GM19035 (cell line): ENCODE data around the gene MYORG.
"Not testable (repeated sequence)": the region's sequence is repeated elsewhere in the genome, so short reads cannot be mapped to it uniquely, and the experiment has no call there.

Source experiments
- ATAC-seq: cut with Tn5 transposase; IDR thresholded peaks from one replicate; pipeline ENCODE4 v1.9.1; 2021; ENCODE audit not compliant: unreplicated experiment

Gene MYORG

DNA sequence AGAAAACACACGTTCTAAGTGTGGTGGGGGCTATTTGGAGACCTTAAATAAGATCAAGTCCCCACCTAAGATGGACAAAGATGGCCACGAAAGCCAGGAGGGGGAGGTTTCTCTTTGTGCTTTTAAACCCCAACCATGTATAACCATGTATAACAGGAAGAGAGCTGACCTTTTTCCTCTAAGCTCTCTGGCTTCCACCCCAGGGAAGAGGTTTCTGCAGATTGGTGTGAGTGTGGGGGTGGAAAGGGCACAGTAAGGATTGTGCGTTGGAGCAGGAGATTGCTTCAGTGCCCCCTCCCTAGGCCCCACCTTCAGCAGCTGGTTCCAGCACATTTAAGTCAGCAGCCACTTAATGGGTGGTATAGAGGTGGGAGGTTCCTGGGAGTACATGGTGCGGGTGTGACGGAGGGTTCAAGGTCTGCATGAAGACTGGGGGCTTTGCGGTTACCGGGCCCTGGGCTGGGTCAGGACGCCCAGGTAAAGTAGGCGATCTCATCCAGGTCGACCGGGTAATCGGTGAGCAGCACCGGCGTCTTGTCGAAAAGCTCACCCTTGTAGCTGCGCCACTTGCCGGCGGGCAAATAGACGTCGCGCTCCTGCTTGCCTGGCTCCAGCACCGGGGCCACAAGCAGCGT is 6.2 kb downstream of the MYORG start:
- ATAC-seq: no peak

DNA sequence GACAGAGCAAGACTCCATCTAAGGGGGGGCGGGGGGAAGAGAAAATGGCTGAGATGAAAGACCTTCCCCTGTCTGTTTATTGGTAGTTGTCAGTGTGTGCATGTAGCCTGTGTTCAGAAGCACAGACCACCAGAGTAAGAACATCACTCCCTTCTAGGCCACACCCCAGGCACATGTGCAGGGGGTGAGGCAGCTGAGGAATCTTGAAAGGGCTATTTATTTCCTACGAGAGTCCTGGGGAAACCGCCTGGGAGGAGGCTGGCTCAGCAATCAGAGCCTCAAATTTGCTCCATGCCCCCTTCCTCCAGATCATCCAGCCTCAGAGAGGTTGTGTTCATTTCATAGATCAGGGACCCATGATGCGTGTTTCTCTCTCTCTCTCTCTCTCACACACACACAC is 7.1 kb downstream of the MYORG start:
- ATAC-seq: no peak

DNA sequence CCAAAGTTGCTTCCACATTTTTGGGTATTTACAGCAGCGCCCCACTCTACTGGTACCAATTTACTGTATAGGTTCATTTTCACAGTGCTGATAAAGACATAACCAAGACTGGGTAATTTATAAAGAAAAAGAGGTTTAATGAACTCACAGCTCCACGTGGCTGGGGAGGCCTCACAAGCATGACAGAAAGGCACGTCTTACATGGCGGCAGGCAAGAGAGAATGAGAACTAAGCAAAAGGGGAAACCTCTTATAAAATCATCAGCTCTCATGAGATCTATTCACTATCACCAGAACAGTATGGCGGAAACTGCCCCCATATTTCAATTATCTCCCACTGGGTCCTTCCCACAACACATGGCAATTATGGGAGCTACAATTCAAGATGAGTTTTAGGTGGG is 7.9 kb downstream of the MYORG start:
- ATAC-seq: not testable (repeated sequence)

DNA sequence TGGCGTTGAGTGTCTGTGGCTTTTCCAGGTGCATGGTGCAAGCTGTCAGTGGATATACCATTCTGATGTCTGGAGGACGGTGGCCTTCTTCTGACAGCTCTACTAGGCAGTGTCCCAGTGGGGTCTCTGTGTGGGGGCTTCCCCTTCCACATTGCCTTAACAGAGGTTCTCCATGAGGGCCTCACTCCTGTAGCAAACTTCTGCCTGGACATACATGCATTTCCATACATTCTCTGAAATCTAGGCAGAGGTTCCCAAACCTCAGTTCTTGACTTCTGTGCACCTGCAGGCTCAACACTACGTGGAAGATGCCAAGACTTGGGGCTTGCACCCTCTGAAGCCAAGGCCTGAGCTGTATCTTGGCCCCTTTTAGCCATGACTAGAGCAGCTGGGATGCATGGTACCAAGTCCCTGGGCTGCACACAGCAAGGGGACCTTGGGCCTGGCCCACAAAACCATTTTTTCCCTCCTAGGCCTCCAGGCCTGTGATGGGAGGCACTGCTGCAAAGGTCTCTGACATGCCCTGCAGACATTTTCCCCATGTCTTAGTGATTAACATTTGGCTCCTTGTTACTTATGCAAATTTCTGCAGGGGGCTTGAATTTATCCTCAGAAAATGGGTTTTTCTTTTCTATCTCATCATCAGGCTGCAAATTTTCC is 8.8 kb downstream of the MYORG start:
- not testable (repeated sequence) for ATAC-seq

DNA sequence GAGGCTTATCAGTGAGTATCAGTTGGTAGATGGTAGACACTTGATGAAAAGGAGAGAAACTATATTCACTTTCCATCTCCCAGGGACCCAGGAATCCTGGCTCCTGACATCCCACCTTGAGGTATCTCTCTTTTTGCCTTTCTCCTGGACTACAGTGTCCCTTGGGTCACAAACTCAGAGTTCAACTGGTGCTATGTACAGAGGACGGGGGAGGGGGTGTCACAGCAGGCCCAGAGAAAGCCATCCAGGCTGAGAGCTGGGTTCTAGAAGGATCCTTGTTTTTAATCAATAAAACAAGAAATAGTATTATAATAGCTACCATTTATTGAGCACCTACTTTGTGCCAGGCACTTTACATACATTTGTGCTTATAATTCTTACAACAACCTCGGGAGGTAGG is 10.3 kb downstream of the MYORG start:
- ATAC-seq: no peak

DNA sequence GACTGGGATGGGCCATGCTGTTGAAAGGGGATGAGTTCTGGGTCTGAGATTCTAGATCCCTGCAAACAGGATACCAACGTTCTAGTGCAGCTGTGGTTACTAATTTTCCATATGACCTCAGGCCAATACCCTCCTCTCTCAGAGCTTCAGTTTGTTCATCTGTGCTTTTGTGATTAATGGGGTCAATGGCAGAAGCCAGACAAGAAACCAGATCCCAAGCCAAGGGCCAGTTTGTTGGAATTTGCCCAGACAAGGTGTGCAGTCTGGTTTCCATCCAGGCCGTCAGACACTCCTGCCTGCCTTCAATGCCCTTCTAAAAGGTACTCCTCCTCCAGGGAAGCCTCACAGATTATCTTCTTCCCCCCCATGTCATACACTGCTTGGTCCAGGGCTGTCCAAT is 11.4 kb downstream of the MYORG start:
- no peak for ATAC-seq

DNA sequence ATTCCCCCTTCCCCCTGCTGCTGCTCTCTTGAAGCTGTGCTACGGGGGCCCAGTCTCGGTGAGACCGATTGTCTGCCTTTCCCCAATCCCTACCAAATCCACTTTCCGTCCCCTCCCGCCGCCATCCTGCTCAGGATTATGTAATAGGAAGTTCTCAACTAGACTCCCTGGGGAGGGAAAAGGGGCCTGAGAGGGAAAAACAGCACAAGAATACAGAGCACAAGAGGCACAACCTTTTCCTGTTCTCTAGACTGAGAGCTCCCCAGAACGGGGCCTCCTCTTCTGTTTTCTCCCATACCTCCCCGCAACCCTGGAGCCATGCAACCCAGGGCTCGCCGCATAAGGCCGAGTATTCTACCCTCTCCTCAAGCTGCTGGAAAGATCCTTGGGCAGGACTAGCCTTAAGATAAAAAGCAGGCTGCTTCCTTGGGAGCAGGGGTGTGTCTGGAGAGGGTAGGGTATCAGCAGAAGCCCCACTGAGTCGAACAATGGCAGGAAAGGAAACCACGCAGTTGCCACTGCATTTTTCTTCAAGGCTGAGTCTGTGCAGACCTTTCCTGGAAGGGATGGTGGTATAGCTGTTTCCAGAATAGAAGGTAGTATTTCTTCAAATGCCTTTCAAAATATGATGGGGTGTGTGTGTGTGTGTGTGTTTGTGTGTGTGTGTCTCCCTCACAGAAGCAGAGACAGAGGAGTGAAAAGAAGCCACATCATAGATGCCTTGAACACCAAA is 12.9 kb downstream of the MYORG start:
- ATAC-seq: no peak

DNA sequence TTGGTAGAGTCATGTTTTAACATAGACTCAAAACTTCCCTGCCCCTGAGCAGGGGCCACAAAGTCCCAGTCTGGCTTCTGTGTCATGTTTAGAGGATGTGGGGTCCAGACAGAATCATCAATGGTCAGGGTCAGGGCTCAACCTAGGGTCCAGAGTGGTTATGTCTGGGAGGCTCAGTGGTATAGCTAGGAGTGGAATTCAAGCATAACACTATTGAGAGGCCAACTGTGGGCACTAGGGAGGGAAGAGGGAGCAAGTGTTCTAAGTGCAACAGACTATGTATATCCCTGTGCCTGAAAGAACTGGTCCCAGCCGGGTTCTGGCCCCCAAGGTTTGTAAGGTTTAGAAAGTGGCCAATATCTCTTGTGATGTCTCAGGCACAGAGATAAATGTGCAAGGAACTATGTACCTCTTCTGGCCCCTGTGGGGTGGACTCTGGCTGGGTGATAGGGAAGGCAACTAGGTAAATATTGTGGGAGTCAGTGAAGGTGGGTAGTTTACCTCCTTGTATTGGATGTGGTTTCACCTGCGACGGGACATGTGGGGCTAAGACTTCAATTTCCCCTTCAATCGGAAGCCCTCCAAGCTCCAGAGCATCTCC is 14.0 kb downstream of the MYORG start:
- ATAC-seq: no peak

DNA sequence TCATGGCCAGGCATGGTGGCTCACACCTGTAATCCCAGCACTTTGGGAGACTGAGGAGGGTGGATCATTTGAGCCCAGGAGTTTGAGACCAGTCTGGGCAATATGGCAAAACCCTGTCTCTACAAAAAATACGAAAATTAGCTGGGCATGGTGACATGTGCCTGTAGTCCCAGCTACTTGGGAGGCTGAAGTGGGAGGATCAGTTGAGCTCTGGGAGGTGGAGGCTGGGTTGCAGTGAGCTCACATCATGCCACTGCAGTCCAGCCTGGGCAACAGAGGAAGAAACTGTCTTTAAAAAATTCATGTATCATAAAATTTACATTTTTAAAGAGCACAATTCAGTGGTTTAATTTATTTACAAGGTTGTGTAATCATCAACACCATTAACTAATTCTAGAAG is 23.7 kb downstream of the MYORG start:
- not testable (repeated sequence) for ATAC-seq

DNA sequence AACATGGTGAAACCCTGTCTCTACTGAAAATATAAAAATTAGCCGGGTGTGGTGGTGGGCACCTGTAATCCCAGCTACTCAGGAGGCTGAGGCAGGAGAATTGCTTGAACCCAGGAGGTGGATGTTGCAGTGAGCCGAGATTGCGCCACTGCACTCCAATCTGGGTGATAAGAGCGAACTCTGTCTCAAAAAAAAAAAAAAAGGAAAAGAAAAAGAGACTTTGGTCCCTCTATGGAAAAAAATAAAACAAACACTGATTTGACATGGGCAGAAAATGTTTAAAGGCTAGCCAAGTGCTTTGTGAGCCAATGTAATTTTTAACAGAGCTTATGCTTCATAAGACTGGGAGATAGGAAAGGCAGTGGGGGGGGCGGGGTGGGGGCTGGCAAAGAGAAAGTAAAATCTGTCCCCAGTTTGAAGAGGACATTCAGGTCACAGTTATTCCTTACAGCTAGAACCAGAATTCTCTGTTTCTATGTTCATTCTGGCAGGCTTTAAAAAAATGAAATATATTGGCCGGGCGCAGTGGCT is 24.5 kb downstream of the MYORG start:
- ATAC-seq: not testable (repeated sequence)

DNA sequence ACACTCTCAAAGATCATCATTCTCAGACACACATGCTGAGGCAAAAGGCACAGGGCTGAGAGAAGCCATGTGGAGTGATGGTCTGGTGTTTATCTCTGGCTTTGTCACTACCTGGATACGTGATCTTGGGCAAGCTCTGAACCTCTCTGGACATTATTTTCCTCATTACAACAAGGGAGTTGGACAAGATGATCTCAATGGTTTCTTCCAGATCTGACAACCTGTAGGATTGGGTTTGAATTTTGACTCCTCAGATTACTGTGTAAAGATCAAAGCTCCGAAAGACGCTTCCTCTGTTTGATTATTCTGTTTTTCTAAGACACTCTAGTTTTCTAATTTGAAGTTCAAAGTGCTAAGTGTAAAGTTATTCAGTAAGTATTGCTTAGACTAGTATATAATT is 27.4 kb downstream of the MYORG start:
- no peak for ATAC-seq

DNA sequence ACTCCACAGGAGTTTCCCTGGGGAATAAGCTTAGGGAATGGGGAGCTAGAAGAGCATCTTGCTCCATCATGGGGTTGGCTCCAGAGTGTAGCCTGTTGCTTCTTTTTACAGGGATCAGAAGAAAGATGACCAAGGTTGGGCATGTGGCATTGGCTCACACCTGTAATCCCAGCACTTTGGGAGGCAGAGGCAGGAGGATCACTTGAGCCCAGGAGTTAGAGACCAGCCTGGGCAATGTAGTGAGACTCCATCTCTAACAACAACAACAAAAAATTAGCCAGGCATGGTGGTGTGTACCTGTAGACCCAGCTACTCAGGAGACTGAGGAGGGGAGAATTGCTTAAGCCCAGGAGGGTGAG is 28.9 kb downstream of the MYORG start:
- no peak for ATAC-seq

DNA sequence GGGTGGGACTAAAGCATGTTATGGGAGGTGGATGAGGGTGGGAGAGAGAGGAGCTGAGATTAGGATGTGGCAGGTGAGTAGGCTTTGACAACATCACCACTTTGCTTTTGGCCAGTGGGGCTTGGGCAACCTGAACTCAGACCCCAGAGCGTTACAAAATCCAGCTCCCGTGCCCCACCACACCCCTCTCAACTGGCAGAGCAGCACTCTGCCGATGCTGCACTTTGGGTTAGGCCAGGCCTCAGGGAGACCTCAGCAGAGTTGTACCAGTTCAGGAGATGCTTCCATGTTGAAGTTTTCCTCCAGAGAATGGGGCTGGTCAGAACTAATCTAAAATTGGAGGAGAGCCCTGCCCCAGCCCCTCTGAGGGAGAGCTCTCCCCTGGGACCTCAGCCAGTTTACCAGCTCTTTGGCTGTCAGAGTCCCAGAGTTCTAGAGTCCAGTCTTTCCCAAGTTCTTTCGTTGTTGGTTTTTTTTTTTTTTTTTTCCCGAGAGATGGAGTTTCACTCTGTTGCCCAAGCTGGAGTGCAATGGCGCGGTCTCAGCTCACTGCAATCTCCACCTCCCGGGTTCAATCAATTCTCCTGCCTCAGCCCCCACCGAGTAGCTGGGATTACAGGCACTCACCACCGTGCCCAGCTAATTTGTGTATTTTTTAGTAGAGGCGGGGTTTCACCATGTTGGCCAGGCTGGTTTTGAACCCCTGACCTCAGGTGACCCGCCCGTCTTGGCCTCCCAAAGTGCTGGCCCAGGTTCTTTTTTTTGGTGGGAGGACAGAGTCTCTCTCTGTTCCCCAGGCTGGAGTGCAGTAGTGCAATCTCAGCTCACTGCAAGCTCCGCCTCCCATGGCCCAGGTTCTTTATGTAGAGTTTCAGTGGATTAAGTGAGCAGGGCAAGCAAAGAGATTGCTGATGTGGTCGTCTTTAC is 29.6 kb downstream of the MYORG start:
- no peak for ATAC-seq

DNA sequence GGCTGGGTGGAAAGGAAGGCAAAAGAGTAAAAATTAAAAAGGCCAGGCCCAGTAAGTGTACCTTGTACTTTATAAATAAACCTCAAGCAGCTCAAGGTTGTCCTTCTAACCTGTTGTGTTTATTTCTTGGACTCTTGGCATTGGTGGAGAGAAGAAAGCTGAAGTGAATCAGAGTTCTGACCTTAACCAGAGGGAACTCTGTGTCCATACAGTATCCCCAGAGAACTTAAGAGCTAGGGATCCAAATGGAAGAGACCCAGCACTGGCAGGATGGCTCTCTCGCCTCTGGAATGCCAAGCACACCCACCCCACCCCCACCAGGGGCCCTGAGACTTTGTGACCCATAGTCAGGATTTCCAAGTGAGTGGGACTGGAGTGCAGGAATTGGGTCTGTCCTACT is 33.1 kb downstream of the MYORG start:
- no peak for ATAC-seq

DNA sequence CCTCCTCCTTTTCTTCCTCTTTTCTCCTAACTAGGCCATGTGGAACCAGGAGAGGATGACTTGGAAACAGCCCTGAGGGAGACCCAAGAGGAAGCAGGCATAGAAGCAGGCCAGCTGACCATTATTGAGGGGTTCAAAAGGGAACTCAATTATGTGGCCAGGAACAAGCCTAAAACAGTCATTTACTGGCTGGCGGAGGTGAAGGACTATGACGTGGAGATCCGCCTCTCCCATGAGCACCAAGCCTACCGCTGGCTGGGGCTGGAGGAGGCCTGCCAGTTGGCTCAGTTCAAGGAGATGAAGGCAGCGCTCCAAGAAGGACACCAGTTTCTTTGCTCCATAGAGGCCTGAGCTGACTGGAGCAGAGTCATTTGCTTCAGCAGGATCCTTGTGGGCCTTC is 33.6 kb downstream of the MYORG start:
- ATAC-seq: no peak

DNA sequence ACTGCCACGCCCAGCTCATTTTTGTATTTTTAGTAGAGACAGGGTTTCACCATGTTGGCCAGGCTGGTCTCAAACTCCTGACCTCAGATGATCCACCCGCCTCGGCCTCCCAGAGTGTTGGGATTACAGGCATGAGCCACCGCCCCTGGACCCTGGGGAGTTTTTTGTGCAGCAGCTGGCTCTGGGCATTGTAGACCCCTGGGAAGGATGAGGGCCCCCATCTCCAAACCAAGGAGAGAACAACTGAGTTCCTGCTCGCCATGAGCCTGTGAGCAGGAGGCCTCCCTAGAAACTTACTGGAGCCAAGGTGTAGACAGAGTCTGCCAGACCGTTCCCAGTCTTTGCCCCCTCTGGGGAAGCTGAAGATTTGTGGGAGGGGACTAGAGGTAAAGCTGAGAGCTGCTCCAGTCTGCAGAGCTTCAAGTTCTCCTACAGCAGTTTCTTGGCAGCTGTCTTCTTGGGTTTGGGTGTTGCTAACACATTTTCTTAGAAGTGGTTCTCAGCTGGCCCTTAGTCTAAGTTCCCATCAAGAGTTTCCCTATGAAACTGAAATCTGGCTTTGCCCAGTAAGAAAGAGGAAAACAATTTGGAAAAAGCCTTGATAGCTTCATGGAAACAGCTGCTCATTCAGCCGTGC is 34.9 kb downstream of the MYORG start:
- ATAC-seq: no peak

DNA sequence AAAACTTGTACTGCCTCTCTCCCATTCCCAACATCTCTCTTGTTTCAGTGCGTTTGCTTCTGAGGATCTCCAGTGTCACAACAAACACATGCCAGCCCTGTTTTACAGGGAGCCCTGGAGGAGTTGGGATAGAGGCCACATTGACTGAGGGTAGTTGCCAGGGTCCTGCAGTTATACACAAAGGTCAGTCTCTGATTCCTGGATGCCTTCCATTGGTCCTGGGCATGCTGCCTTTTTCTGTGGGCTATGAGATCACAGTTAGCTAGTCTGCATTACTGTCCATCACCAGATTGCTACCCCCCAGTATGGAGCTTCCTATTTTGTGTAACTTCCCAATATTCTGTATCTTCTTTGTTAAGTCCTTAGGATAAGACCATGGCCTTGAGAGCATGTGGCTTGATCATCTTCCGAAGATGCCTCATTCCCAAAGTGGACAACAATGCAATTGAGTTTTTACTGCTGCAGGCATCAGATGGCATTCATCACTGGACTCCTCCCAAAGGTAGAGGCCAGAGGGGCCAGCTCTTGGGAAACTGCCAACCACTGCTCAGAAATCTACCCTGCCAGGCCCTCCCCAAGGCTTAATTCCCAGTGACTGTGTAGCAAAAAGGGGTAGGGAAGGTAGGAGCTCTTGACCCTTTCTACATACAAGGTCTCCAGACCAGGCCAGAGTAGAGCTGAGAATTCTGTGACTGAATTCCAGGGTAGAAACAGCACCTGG is 37.9 kb downstream of the MYORG start:
- no peak for ATAC-seq

DNA sequence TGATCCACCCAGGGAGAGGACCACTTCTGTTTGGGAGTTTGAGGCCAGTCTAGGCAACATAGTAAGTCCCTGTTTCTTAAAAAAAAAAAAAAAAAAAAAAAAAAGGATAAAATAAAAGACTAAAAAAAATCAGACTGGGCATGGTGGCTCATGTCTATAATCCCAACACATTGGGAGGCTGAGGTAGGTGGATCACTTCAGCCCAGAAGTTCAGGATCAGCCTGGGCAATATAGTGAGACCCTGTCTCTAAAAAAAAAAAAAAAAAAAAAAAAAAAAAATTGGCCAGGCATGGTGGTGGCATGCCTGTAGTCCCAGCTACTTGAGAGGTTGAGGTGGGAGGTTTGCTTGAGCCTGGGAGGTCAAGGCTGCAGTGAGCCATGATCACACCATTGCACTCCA is 38.6 kb downstream of the MYORG start:
- not testable (repeated sequence) for ATAC-seq

DNA sequence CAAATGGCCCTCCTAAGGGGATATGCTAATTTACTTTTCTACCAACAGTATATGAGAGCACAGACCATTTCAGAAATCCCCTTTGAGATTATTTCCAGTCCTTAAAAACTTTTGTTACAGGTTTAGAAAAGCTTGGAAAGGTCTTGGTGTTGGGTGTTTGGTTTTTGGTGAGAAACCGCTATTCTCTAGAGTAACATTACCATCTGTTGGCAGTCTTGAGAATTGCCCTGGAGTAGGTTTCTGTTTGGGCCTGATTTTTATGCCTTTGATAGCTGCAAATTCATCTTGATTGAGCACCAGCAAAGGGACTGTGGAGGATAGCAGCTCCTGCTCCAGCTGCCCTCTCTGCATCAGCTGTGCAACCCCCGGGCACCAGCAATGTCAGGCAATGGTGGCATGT is 39.3 kb downstream of the MYORG start:
- no peak for ATAC-seq

DNA sequence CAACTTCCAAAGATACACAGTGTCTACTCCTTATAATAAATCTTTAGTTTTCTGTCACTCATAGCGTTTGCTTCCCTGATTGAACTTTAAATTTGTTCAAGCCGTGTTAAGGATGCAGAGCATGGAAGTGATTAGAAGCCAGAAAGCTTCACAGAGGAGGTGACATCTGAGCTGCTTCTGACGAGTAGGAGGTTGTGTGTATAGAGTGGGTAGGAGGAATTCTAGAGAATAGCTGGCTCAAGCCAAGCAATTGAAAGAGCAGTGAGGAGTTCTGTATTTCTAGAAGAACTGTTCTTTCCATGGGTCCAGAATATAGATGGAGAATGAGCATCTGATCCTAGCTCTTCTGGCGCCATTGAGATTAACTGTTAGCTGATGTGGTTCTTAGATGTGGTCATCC is 41.3 kb downstream of the MYORG start:
- ATAC-seq: no peak
